Measurements from ENCODE around the gene TNNC2. TPM values are rescaled to one million over a fixed set of nuclear protein-coding genes. Genes with fewer than 3 reads are reported as not detected.
"Not testable (repeated sequence)": the region's sequence is repeated elsewhere in the genome, so short reads cannot be mapped to it uniquely, and the experiment has no call there.

Gene TNNC2
- total RNA-seq (2014; rRNA removed; shearing (Covaris generic)), result not detected in 2 replicates

DNA sequence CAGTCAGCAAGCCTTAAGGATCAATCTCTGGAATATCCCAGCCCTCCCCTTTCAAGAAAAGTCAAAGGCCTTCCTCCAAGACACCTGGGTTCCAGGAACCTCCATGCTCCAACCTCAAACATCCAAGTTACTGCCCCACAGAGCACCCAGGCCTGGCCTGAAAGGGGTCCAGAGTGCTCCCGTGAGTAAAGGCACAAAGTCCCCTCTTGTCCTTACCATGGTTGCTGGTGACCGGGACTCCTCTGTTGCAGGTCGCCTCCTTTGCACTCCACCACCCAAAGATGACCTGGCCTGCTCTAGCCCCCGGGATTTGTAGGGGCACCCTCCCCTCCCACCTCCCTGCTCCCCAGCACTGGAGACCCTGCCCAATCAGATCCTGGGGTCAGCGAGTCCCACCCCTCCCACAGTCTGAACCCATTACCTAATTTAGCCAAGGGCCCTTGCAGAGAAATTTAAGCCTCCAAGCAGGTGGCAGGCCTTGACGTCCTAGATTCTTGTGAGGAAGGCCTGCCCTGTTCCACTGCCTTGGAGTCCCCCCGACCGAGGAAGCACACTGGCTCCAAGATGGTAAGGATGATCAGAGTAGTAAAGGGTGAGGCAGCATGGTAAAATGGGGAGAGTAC is at the start of gene TNNC2:
TNNC2 (minus strand) TSS at position 283 of the 623 bp plus-strand sequence; CDS start at position 219, 64 bp downstream.
- no peak for DNase-seq (ENCODE audit: low spot score)

DNA sequence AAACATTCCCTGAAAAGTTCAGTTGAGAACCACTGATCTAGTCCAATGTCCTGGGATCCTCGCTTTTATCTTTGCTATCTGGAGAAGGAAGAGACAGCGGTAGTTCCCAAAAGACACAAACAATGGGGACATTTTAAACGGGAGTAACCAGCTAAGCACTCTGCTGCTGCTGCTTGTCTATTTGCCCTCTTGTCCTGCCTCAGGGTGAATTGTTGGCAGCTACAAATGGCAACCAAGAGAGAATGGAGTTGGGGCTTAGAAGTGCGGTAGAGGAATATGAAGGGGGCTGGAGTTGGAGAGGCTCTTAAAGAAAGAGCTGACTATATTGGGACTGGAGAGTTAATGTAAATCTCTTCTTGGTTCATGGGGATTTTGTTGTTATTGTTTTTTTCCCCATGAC is 47.5 kb upstream of the TNNC2 start:
- no peak for DNase-seq (ENCODE audit: low spot score)

DNA sequence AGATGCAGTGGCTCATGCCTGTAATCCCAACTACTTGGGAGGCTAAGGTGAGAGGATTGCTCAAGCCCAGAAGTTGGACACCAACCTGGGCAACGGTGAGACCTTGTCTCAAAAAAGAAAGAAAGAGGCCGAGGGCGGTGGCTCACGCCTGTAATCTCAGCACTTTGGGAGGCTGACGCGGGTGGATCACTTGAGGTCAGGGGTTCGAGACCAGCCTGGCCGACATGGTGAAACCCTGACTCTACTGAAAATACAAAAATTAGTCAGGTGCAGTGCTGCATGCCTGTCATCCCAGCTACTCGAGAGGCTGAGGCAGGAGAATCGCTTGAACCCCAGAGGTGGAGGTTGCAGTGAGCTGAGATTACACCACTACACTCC is 47.0 kb upstream of the TNNC2 start:
- not testable (repeated sequence) for DNase-seq (ENCODE audit: low spot score)

DNA sequence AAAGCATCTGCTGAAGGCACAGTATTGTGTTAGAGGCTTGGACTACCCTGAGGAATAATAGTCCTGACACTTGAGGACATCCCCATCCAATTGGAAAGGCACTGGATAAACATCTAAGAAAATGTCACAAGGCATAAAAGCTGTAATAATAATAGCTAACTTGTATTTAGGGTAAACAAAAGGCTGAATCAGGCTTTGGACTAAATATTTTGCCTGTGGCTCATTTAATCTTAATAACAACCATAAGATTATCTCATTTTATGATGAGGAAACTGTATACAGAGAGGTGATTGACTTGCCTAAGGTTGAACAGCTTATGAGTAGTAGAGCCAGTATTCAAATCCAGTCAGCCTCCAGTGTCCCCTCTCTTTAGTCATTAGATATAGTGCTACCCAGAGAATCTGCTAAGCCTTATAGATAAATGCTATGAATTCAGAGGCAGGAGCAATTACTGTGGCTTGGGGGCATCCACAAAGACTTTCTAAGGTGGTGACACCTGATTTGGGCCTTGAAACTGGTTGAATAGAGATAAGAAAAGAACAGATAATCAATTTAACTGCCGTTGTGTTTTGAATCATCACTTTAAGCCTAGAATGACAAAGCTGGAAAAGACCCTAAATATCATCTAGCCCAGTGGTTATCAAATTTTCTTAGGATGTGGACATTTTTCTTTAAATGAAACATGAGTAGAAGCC is 46.4 kb upstream of the TNNC2 start:
- no peak for DNase-seq (ENCODE audit: low spot score)

DNA sequence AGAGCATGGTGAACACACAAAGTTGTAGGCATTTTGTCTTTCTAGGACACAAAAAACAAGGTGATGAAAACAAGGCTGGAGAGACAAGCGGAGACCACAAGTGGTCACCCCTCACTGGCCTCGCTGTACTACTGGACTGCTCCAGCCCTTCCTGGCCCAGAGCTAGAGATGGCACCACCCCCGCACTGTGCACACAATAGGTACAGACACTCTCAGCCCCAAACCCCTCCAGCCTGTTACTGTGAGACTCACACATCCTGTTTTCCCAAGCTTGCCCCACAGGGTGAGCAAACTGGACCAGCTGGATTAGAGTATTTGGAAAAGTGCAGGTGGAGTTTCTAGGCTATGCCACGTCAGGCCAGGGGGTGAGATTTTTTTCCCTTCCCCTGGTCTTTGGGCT is 45.5 kb upstream of the TNNC2 start:
- DNase-seq (ENCODE audit: low spot score), result no peak

DNA sequence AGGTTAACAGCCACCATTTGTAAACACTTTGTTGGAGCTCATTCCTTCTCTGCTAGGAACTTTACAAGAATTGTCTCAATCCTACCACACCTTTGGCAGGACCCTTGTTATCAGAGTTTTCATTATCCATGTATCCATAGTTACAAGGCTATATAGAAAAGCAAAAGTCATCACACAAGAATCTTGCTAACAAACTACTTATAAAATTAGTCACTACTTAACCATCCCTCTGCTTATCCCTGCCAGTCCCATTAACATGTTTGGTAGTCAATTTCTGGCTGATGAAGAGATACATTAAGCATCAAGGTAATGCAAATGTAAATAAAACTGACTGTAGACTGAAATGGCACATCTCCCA is 40.7 kb upstream of the TNNC2 start:
- DNase-seq (ENCODE audit: low spot score), result no peak

DNA sequence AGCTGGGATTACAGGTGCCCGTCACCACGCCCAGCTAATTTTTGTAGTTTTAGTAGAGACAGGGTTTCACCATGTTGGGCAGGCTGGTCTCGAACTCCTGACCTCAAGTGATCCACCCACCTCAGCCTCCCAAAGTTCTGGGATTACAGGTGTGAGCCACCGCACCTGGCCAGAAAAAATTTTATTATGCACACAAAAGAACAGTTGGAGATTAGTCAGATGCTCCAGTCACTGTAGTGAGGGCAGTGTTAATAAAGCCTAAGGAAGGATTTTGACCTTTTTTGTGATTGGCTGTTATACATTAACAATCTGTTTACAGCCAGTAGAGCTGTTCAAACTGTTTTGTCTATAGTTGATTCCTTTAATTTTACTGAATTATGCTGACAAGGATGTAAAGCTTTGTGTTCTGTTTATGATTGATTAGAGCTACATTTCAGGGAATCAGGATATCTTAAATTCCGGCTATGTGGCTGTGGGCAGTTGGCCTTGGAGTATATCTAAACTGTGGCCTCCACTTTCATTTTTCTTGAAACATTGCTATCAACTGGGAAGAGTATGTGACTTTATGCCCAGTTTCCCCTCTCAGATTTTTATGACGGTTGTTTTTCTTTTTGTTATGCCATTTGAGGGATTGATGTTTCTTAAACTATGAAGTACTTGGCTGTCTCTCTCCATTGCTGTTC is 40.2 kb upstream of the TNNC2 start:
- no peak for DNase-seq (ENCODE audit: low spot score)

DNA sequence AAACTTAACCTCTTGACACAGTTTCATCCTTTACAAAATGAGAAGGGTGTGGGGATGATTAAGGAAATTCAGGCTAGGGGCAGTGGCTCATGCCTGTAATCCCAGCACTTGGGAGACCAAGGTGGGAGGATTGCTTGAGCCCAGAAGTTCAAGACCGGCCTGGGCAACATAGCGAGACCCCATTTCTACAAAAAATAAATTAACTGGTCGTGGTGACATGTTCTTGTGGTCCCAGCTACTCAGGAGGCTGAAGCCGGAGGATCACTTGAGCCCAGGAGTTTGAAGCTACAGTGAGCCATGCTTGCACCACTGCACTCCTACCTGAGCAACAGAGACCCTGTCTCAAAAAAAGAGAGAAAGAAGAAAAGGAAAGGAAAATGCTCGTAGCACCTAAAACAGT is 39.3 kb upstream of the TNNC2 start:
- DNase-seq (ENCODE audit: low spot score), result no peak

DNA sequence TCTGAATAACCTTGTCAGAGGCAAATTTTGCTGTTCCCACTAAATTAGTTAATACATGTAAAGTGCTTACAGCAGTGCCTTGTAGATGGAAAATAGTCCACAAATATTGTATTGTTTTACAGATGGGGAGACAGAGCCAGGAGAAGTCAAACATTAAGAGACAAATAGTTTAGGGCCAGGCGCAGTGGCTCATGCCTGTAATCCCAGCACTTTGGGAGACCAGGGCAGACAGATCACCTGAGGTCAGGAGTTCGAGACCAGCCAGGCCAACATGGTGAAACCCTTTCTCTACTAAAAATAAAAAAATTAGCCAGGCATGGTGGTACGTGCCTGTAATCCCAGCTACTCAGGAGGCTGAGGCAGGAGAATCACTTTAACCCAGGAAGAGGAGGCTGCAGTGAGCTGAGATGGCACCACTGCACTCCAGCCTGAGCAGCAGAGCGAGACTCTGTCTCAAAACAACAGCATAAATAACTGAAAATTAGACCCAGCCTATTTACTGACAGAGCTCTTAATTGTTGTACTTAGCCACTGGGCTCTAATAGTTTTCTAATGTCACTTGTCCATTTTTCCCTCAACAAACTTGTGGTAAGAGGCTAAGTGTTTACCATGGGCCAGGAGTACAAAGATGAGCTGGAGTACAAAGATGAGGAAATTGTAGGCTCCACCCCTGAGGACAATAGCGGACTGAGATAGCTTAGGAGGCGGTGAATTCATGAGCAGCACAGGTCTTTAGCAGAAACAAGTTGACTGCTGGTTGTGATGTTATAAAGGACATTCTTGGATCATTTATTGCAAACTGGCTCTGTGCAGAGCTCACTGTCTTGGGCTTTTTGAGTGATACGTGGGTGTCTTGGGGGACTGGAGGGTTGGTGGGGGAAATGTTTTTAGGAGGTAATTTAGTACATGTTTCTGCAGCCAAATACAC is 36.7 kb upstream of the TNNC2 start:
- DNase-seq (ENCODE audit: low spot score), result no peak

DNA sequence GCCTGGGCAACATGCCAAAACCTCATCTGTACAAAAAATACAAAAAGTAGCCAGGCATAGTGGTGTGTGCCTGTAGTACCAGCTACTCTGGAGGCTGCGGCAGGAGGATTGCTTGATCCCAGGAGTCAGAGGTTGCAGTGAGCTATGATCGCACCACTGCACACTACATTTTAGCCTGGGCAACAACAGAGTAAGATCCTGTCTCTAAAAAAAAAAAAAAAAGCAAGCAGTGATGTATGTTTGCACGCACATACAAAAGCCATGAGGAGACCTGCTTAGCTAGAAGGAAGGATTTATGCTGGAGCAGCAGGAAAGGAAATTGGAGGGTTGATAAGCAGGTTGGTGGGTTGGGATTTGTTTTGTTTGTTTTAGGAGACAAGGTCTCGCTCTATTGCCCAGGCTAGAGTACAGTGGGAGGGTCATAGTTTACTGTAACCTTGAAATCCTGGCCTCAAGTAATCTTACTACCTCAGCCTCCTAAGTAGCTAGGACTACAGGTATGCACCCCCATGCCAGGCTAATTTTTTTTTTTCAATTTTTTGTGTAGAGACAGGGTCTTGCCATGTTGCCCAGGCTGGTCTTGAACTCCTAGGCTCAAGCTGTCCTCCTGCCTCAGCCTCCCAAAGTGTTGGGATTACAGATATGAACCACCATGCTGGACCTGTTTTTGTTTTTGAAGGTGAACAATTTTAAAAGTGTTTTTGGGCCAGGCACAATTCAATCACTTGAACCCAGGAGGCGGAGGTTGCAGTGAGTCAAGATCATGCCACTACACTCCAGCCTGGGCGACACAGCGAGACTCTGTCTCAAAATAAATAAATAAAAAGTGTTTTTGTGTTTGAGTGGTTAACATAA is 34.3 kb upstream of the TNNC2 start:
- no peak for DNase-seq (ENCODE audit: low spot score)

DNA sequence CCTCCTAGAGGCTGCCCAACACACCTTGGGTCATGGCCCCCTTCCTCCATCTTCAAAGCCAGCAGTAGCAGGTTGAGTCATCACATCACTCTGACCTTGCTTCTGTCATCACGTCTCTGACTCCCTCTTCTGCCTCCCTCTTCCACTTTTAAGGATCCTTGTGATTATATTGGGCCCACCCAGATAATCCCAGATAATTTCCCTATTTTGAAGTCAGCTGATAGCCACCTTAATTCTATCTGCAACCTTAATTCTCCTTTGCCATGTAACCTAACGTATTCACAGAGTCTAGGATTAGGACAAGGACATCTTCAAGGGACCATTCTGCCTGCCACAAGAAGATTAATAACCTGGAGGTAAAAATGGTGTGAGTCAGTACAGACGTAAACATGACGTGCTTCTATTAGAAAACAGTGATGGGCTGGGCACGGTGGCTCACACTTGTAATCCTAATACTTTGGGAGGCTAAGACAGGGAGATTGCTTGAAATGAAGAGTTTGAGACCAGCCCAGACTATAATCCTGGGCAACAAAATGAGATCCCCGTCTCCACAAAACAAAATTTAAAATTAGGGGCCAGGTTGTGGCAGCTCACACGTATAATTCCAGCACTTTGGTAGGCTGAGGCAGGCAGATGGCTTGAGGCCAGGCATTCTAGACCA is 33.6 kb upstream of the TNNC2 start:
- no peak for DNase-seq (ENCODE audit: low spot score)

DNA sequence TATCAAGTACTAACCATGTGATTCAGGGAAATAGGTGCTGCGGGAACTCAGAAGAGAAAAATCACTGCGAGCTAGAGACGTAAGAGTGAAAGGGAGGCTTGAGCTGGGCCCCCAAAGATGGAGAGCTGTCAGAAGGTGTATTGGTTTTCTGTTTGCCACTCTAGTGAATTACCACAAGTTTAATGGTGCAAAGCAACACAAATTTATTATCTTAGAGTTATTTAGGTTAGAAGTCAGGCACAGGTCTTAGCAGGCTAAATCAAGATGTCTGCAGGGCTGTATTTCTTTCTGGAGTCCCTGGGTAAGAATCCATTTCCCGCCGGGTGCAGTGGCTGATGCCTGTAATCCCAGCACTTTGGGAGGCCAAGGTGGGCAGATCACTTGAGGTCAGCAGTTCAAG is 32.8 kb upstream of the TNNC2 start:
- DNase-seq (ENCODE audit: low spot score), result no peak

DNA sequence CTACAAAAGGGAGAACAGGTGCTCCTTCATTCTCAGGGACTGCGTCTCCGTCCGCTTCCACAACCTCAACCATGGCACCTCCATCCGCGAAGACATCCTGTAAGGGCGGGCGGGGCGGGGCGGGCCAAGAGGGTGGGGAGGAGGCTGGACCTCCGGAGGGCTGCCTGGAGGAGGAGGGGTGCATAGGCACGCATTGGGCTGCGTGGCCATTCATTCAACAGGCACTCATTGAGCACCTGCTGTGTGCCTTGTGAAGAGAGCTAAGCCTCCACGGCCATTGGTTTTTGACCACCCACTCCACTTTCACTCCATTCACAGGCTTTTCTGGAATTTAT is 30.7 kb upstream of the TNNC2 start:
- no peak for DNase-seq (ENCODE audit: low spot score)

DNA sequence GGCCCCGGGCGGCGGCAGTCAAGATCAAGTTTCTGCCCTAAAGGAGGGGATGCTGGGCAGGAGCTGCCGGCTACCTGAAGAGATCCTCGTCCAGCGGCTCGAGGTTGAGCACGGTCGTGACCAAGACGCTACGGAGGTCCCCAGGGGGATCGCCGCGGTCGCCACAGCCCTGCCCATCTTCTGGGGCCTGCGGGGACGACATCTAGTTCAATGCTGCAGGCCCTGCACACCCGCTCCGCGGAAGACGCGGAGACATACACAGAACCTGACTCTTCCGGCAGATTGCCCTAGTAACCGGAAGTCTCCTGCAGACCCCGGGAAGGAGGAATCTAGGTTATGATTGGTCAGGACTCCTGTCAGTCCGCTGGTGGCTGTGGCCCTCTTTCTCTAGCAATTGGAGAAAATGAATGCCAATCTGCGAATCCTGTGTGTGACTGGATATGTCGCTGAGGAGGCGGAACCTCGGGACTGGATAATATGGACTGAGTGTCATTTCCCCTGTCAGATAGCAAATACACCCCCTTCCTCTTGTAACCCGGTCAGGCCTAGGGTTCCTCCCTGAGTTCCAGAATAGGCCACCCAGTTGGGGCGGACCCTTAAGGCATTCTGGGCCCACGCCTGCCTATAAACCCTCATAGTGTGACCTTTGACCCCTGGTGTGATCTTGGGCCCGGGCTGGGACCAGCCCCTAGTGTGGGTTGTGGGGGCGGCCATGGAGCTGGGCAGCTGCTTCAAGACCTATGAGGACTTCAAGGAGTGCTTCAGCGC is 30.2 kb upstream of the TNNC2 start, which contains the start of the genes ACOT8 and ZSWIM3:
ACOT8 (minus strand) TSS at position 279 of the 768 bp plus-strand sequence; CDS start at position 202, 77 bp downstream.
ZSWIM3 (plus strand) TSS at position 501 of the 768 bp plus-strand sequence; CDS start at position 713, 212 bp downstream.
- DNase-seq (ENCODE audit: low spot score), result peak; percentile 99

DNA sequence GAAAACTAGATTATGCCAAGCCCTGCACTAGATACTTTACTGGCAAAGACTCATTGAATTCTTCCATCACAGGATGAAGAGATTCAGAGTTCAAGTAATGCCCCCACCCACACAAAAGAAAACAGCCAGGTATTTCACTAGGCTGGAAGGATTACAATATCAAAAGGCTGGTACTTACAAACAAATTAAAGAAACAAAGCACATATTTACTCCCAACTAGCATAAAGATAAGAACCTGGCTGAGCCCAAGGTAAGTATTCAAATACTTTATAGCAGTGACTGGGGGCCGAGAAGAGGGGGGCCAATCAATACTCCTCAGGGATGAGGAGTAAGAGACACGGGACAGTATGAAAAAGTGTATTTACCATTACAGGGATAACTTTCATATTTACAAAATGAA is 26.4 kb upstream of the TNNC2 start:
- no peak for DNase-seq (ENCODE audit: low spot score)

DNA sequence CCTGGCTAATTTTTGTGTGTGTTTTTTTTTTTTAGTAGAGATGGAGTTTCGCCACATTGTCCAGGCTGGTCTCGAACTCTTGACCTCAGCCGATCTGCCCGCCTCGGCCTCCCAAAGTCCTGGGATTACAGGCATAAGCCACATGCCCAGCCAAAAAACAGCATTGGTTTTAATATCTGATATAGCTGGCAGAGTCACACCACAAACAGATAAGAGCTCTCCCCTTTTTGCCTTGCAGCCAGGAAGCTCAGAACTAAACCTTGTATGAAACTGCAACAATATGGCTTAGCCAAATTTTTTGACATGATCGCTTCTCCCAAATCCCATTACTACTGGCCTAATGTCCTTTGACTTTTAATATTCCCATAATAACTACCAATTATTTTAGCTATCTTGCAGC is 25.2 kb upstream of the TNNC2 start:
- no peak for DNase-seq (ENCODE audit: low spot score)

DNA sequence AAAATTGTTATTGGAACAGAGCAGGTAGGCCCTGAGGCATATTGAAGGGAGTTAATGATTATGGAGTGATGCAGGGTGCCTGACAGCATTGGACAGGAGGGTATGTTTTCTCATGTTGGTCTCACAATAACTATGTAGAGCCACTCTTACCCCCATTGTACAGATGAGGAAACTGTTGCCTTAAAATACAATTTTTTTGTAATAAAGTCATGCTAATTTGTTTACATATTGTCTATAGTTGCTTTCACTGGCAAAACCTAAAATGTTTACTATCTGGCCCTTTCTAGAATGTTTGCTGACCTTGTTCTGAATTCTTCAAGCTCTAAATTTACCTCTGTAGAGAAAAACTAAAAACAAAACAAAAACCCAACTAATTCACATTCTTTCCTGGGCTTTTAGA is 24.4 kb upstream of the TNNC2 start:
- no peak for DNase-seq (ENCODE audit: low spot score)

DNA sequence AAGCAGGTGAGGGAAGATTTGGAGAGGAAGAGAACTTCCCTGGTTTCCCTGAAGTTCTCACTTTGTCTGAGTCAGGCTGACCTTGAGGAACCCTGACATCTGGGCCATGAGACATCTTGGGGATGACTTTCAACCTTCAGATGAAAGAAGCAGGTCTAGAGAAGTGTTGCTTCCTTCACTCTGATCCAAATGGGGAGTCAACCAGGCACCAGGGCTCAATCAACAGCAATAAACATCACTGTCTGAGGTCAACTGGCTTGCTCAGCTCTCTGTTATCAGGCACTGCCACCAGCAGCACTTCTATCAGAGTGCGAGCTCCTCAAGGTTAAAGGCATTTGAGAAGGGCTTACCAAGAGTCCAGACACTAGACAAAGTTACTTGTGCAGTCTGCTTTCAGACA is 23.8 kb upstream of the TNNC2 start:
- no peak for DNase-seq (ENCODE audit: low spot score)

DNA sequence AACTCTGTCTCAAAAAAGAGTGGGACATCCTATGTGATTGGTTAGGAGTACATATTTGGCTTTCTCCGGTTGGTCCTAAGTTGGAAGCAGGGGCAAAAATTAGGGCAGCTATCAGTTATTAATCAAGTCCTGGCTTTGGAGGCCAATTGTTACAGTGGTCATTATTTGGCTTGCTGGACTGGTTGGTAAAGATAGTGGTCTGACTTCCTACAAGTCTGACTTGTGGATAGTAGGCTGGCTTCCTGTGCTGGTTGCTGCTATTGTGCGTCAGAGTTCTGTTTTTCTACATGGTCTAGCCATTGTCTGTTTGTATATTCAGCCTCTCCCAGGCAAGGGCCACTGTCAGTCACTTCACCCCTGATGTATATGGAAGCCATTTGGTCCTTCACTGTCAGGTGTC is 23.1 kb upstream of the TNNC2 start:
- no peak for DNase-seq (ENCODE audit: low spot score)

Data from H4 (cell line).